COR-L47 (cell line): Measurements from ENCODE around the gene MCL1.

Experiments
- DNase-seq: peaks from one replicate; lab custom pipeline; 2025; lab: John Stamatoyannopoulos, UW

Gene MCL1

GRCh38 chr1:150537732-150538684 is 41.4 kb downstream of the MCL1 start:
- no peak for DNase-seq

GRCh38 chr1:150536836-150537731 is 42.3 kb downstream of the MCL1 start:
- no peak for DNase-seq

- no peak for DNase-seq
These were observed 43.7 kb downstream of the MCL1 start for GRCh38 chr1:150535511-150536287.

- no peak for DNase-seq
These were observed 45.4 kb downstream of the MCL1 start for GRCh38 chr1:150534002-150534401.

GRCh38 chr1:150532860-150533259 is 46.5 kb downstream of the MCL1 start:
- DNase-seq, result no peak

GRCh38 chr1:150530491-150531159 is 48.8 kb downstream of the MCL1 start:
- DNase-seq, result no peak

GRCh38 chr1:150529017-150529416 is 50.4 kb downstream of the MCL1 start:
- no peak for DNase-seq

GRCh38 chr1:150528196-150528595 is 51.2 kb downstream of the MCL1 start:
- no peak for DNase-seq

- no peak for DNase-seq
These were observed 54.1 kb downstream of the MCL1 start for GRCh38 chr1:150525348-150525747.
